ENCODE results near the gene SSNA1.

The SSNA1 gene

GRCh38 chr9:137200311-137201204 is 12.1 kb downstream of the SSNA1 start, which contains the start of gene TPRN:
TSS of gene TPRN (minus strand) at chr9:137200741. CDS start at chr9:137200711, 30 bp downstream.
- no peak for TF ChIP-seq CTCF (conservative IDR thresholded peaks at IDR 0.05; ENCODE audit: control insufficient read depth, insufficient read depth, low read depth, low read length)
- peak within 1 kb of the TSS; percentile 63 for H3K4me3 ChIP-seq (ENCODE audit: control insufficient read depth, low read depth, low read length)
- peak; percentile 99 for DNase-seq (ENCODE audit: low read depth)

- peak overlapping the region; percentile 63 for H3K4me3 ChIP-seq (ENCODE audit: control insufficient read depth, low read depth, low read length)
- no peak for DNase-seq (ENCODE audit: low read depth)
- no peak for TF ChIP-seq CTCF (conservative IDR thresholded peaks at IDR 0.05; ENCODE audit: control insufficient read depth, insufficient read depth, low read depth, low read length)
These were observed 12.9 kb downstream of the SSNA1 start for GRCh38 chr9:137201205-137201868.

GRCh38 chr9:137202966-137203365 is 14.5 kb downstream of the SSNA1 start:
- no peak overlapping the region for H3K4me3 ChIP-seq (ENCODE audit: control insufficient read depth, low read depth, low read length)
- TF ChIP-seq CTCF (conservative IDR thresholded peaks at IDR 0.05; ENCODE audit: control insufficient read depth, insufficient read depth, low read depth, low read length), result no peak
- no peak for DNase-seq (ENCODE audit: low read depth)

- no peak for DNase-seq (ENCODE audit: low read depth)
- peak overlapping the region; percentile 90 for H3K4me3 ChIP-seq (ENCODE audit: control insufficient read depth, low read depth, low read length)
- TF ChIP-seq CTCF (conservative IDR thresholded peaks at IDR 0.05; ENCODE audit: control insufficient read depth, insufficient read depth, low read depth, low read length), result no peak
These were observed 16.3 kb downstream of the SSNA1 start for GRCh38 chr9:137204731-137205125.

GRCh38 chr9:137205126-137206069 is 16.9 kb downstream of the SSNA1 start, which contains the start of the genes NDOR1 and TMEM203:
TSS of gene NDOR1 (plus strand) at chr9:137205700. CDS start at chr9:137205778, 78 bp downstream.
TSS of gene TMEM203 (minus strand) at chr9:137205648. CDS start at chr9:137205414, 234 bp downstream.
- peak within 1 kb of the TSS; percentile 90 for H3K4me3 ChIP-seq (ENCODE audit: control insufficient read depth, low read depth, low read length)
- TF ChIP-seq CTCF (conservative IDR thresholded peaks at IDR 0.05; ENCODE audit: control insufficient read depth, insufficient read depth, low read depth, low read length), result no peak
- DNase-seq (ENCODE audit: low read depth), result peak; percentile 75

- no peak for TF ChIP-seq CTCF (conservative IDR thresholded peaks at IDR 0.05; ENCODE audit: control insufficient read depth, insufficient read depth, low read depth, low read length)
- no peak for DNase-seq (ENCODE audit: low read depth)
- H3K4me3 ChIP-seq (ENCODE audit: control insufficient read depth, low read depth, low read length), result peak overlapping the region; percentile 90
These were observed 18.1 kb downstream of the SSNA1 start for GRCh38 chr9:137206602-137207001.

Data from fibroblast of mammary gland (primary cell).